Testis (tissue), 3 donors: ENCODE results near the gene PRADC1. TPM values are rescaled to one million over a fixed set of nuclear protein-coding genes. Genes with fewer than 3 reads are reported as not detected.

Experiments used
- DNase-seq: peaks from one replicate; pipeline ENCODE4 v3.0.0-alpha.2; 2019
- H3K27ac ChIP-seq, 2 donors: fragments of 200-600 bp; sonication (generic); one replicate each; pipeline ENCODE4 v1.5.1; 2019
- H3K27me3 ChIP-seq: fragments of 200-600 bp; sonication (generic); one replicate; pipeline ENCODE4 v1.5.1; 2019
- H3K36me3 ChIP-seq: fragments of 200-600 bp; sonication (generic); one replicate; pipeline ENCODE4 v1.5.1; 2017; ENCODE audit warnings: low read depth; ENCODE audit errors: missing control alignments
- H3K4me1 ChIP-seq: fragments of 200-600 bp; sonication (generic); one replicate; pipeline ENCODE4 v1.5.1; 2019
- H3K4me3 ChIP-seq, 2 donors: fragments of 200-600 bp; sonication (generic); one replicate each; pipeline ENCODE4 v1.5.1; 2017 to 2019
- H3K9me3 ChIP-seq: fragments of 200-600 bp; sonication (generic); one replicate; pipeline ENCODE4 v1.5.1; 2017
- POLR2A ChIP-seq: fragments of 450-650 bp; IDR thresholded peaks from one replicate; pipeline ENCODE4 v1.6.1; 2017; ENCODE audit warnings: antibody characterized with exemption, mild to moderate bottlenecking, moderate library complexity
- WGBS, 2 donors: methylation state at CpG; one replicate each; pipeline ENCODE4 v1.1.5; 2018; 5-methylcytosine and 5-hydroxymethylcytosine counted together
- intact Hi-C: fragments of 100-400 bp; cut with DNase I; formaldehyde crosslinking; loops from one replicate; pipeline ENCODE4 v1.15.1; 2023; ENCODE audit warnings: low total_unique reads
- polyA plus RNA-seq: library from polyadenylated mRNA; stranded (reverse); fragments of 350-450 nt; fragmentation: Illumina TruSeq; extraction: RNeasy Lipid Tissue Mini Kit (QIAGEN cat#74804); gene quantifications from one replicate; pipeline ENCODE4 v1.2.3, GENCODE V29; 2014; ENCODE audit warnings: low read depth, low replicate concordance; ENCODE audit not compliant: insufficient read depth
- total RNA-seq, 2 donors: library from RNA; depleted of rRNA; stranded (reverse); fragments of >200 nt; gene quantifications; one replicate each; pipeline ENCODE4 v1.2.3, GENCODE V29; 2016
- TF ChIP-seq, protein P1 (sequence below), 3 experiments: fragments of 450-650 bp in 2 of 3; fragments of 200-600 bp in 1 of 3; sonication (generic) in 1 of 3; IDR thresholded peaks; one replicate each; pipeline ENCODE4 v1.5.1; 2016 to 2019; ENCODE audit warnings: antibody characterized with exemption in 3 of 3, mild to moderate bottlenecking in 2 of 3, moderate library complexity in 1 of 3

The PRADC1 gene
- total and polyA plus RNA-seq, 3 donors from 2014 or later, result 21.3 to 47.1 (median 29.2) TPM

DNA sequence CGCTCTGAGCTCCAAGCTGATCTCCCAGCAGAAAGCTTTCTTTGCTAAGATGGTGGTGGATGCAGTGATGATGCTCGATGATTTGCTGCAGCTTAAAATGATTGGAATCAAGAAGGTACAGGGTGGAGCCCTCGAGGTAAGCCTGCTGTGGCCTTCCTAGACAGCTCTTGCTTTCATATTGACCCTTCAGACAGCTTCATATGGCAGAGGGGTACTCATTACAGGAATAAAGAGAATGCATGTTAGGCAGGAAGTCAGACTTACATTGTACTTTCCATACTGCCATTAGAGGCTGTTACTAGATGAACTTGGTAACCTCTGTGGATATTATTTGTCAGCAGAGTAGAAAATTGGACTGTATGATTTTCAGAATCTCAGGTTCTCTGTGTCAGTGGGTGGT, 11.5 kb upstream of the PRADC1 start:
- Histone ChIP-seq H3K4me1 (peaks cover 9% of the 10 kb centered on the region), H3K27ac (no peak overlapping the region), H3K4me3 (no peak overlapping the region), H3K36me3 (no peaks in the 10 kb centered on the region), H3K9me3 (no peaks in the 10 kb centered on the region), H3K27me3 (no peaks in the 10 kb centered on the region)
- intact Hi-C loops, result no loop called here
- TF ChIP-seq POLR2A, result no peak
- no peak for DNase-seq
- whole genome bisulfite sequencing, 2 donors, result 92 to 93% methylated on average over 3 of the region's 3 CpGs

DNA sequence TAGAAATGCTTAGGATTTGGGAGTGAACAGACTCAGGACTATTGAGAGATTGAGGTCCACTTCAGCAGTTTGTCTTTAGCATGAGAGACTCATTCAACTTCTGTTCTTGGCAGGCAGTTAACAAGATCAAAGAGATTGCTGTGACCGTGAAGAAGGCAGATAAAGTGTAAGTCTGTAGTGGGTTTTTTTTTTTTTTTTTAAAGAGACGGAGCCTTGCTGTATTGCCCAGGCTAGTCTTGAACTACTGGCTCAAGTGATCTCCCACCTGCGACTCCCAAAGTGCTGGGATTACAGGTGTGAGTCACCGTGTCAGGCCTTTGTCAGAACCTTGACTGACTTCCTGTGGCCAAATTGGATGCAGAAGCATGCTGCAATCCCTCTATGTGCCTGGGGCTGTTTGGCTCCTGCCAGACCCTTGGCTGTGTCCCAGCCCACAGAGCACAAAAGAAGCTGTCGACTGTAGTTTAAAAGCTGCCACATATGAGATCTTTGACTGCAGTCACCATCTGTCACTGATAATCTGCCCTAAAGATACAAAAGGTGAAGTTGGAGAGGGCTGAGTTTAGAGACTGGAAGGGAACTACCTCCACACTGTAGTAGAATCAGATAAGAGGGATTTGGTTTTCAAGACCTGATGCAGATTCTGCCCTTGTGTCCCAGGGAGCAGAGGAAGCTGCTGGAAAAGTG, 11.0 kb upstream of the PRADC1 start:
- no peak for DNase-seq
- TF ChIP-seq, protein P1, sequence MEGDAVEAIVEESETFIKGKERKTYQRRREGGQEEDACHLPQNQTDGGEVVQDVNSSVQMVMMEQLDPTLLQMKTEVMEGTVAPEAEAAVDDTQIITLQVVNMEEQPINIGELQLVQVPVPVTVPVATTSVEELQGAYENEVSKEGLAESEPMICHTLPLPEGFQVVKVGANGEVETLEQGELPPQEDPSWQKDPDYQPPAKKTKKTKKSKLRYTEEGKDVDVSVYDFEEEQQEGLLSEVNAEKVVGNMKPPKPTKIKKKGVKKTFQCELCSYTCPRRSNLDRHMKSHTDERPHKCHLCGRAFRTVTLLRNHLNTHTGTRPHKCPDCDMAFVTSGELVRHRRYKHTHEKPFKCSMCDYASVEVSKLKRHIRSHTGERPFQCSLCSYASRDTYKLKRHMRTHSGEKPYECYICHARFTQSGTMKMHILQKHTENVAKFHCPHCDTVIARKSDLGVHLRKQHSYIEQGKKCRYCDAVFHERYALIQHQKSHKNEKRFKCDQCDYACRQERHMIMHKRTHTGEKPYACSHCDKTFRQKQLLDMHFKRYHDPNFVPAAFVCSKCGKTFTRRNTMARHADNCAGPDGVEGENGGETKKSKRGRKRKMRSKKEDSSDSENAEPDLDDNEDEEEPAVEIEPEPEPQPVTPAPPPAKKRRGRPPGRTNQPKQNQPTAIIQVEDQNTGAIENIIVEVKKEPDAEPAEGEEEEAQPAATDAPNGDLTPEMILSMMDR (IDR thresholded peaks at IDR 0.05), result no peak
- no peak for TF ChIP-seq POLR2A
- Histone ChIP-seq H3K27me3 (no peaks in the 10 kb centered on the region), H3K9me3 (no peaks in the 10 kb centered on the region), H3K4me3 (no peak overlapping the region), H3K4me1 (peaks cover 11% of the 10 kb centered on the region), H3K27ac (no peak overlapping the region), H3K36me3 (no peaks in the 10 kb centered on the region)
- intact Hi-C loops, result no loop called here
- WGBS, 2 donors, result 42 to 64% methylated on average over 5 of the region's 5 CpGs

DNA sequence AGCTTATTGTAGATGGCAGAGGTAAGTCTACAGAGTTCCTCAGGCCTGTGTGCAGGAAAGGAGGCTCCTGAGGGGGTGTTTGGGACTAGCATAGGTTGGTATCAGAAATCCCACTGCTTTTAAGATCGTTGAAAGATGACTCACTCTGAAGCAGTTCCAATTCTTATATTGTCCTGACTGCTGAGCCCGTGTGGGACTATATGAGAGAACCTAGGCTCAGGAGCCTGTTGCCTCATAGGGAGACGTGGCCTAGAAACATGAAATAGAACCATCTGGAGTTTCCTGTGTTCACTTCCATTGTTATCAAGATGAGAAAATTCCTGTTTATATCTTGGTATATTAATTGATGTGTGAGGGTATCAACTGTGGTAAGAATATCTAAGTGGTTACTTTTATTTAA, 6.7 kb upstream of the PRADC1 start:
- TF ChIP-seq, protein P1 (IDR thresholded peaks at IDR 0.05), result no peak
- no peak for TF ChIP-seq POLR2A
- no peak for DNase-seq
- no peaks in the 10 kb centered on the region for H3K36me3 ChIP-seq
- 51 to 57% methylated on average over 3 of the region's 3 CpGs for WGBS, 2 donors
- intact Hi-C loops, result no loop called here
- peaks cover 33% of the 10 kb centered on the region for H3K4me1 ChIP-seq
- H3K27ac ChIP-seq, result no peak overlapping the region
- H3K27me3 ChIP-seq, result no peaks in the 10 kb centered on the region
- no peak overlapping the region for H3K4me3 ChIP-seq
- no peaks in the 10 kb centered on the region for H3K9me3 ChIP-seq

DNA sequence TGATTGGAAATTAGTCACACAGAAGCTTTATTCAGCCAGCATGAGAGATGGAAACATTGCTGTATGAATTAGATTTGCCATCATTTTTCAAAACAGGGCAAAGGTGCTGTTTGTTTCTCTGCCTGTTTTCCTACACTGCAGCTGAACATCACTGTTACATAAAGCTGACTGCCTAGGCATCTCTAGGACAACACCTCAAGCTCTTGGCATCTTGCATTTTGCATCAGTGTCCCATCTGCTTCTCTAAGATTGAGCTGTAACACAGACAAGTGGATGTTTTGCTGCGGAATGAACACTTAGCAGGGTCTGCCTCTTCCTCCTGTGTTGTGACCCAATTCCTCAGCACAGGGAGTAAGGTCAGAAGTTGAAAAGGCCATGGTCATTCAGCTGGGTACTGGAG, 5.9 kb upstream of the PRADC1 start:
- TF ChIP-seq POLR2A, result no peak
- TF ChIP-seq, protein P1 (IDR thresholded peaks at IDR 0.05), result no peak

DNA sequence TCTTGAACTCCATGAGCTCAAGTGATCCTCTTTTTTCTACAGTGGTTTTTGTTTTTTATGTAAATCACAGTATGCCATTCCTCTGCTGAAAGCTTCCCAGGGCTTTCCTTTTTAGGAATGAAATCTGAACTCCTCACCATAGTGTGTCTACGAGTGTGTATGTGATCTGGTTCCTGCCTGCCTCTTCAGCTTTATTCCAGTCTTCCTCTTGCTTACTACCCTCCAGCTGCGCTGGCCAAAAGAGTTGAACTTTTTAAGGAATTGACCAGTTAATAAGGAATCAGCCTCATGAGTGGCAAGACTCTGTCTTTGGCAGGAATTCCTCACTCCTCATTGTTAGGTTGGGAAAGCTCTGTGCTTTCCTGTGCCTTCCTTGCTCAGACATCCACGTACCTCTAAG, 5.1 kb upstream of the PRADC1 start:
- intact Hi-C loops, result no loop called here
- no peak for TF ChIP-seq POLR2A
- TF ChIP-seq, protein P1 (IDR thresholded peaks at IDR 0.05), result no peak
- H3K4me1 ChIP-seq, result peaks cover 25% of the 10 kb centered on the region
- H3K27ac ChIP-seq, result no peak overlapping the region
- H3K9me3 ChIP-seq, result no peaks in the 10 kb centered on the region
- H3K36me3 ChIP-seq, result no peaks in the 10 kb centered on the region
- H3K27me3 ChIP-seq, result no peaks in the 10 kb centered on the region
- WGBS, 2 donors, result 80% methylated on average over 3 of the region's 3 CpGs
- no peak overlapping the region for H3K4me3 ChIP-seq
- no peak for DNase-seq

More for the DNA sequence above, 5.9 kb upstream of the PRADC1 start:
- Histone ChIP-seq H3K36me3 (no peaks in the 10 kb centered on the region), H3K27me3 (no peaks in the 10 kb centered on the region), H3K4me3 (no peak overlapping the region), H3K9me3 (no peaks in the 10 kb centered on the region), H3K27ac (no peak overlapping the region), H3K4me1 (peaks cover 26% of the 10 kb centered on the region)
- intact Hi-C loops, result no loop called here
- 43 to 65% methylated on average over 1 of the region's 1 CpG for WGBS, 2 donors
- DNase-seq, result no peak
